GM12875 (cell line): Measurements from ENCODE around the gene PADI3.

Experiments used
- H3K4me3 ChIP-seq: one replicate; pipeline ENCODE4 v1.5.1; 2011; ENCODE audit warnings: low read depth, low read length, control low read depth
- TF ChIP-seq, protein P1 (sequence below): IDR thresholded peaks from 2 replicates; pipeline ENCODE4 v1.5.1; 2011; ENCODE audit warnings: low read depth, mild to moderate bottlenecking, control low read depth, inconsistent platforms, low read length, moderate library complexity, borderline replicate concordance; ENCODE audit not compliant: insufficient read depth

The PADI3 gene

DNA sequence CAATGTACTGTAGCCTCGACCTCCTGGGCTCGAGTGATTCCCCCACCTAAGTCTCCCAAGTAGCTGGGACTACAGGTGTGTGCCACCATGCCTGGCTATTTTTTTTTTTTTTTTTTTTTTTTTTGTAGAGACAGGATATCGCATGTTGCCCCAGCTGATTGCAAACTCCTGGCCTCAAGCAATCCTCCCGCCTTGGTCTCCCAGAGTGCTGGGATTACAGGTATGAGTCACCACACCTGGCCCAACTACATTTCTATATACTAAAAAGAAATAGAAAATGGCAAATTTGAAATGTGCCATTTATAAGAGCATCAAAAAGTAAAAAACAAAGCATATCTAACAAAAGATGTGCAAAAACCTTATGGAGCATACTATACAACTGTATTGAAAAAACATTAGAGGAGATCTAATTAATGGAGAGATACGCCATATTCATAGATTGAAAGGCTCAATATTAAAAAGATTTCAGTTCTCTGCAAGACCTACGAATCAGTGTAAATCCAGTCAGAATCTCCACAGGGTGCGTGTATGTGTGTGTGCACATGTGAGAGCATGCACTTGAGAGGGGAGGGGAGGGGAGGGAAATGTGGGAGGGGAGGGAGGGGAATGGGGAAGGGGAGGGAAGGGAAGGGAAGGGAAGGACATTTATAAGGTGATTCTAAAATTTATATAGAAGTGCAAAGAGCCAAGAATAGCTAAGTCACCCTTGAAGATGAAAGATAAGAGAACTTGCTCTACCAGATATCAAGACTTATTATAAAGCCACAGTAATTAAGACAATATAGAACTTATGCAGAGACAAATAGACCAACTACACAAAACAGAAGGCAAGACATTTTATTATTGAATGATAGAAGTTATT is 43.6 kb downstream of the PADI3 start:
- TF ChIP-seq, protein P1, sequence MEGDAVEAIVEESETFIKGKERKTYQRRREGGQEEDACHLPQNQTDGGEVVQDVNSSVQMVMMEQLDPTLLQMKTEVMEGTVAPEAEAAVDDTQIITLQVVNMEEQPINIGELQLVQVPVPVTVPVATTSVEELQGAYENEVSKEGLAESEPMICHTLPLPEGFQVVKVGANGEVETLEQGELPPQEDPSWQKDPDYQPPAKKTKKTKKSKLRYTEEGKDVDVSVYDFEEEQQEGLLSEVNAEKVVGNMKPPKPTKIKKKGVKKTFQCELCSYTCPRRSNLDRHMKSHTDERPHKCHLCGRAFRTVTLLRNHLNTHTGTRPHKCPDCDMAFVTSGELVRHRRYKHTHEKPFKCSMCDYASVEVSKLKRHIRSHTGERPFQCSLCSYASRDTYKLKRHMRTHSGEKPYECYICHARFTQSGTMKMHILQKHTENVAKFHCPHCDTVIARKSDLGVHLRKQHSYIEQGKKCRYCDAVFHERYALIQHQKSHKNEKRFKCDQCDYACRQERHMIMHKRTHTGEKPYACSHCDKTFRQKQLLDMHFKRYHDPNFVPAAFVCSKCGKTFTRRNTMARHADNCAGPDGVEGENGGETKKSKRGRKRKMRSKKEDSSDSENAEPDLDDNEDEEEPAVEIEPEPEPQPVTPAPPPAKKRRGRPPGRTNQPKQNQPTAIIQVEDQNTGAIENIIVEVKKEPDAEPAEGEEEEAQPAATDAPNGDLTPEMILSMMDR, result no peak
- H3K4me3 ChIP-seq, result no peak overlapping the region

DNA sequence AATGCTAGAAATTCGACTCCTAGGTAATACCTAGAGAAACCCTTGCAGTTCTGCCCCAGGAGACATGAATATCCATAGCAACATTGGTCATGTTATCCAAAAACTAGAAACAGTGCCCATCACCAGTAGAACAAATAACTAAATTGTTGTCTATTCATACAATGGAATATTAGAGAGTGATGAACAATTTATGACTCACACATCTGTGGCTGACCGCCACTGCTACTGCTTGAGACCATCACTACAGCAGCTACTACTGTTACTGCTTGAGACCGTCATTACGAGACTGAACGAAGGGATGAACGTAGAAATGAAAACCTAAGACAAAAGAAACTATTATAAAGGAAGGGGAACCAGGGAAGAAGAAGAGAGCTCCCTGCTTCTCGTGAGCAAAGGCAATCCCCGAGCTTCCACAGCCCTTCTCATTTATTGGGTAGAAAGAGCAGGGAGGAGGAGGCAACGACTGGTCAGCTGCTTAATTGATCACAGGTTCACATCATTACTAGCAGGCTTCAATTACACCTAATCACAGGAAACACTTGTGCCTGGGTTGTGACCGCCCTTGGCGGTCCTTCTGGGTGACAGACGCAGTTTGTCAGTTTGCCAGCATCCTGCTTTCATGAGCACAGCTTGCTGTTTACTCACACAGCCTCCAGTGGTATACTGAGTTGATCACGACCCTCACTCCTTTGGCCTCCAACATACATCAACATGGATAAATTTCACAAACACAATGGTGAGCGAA is 45.0 kb downstream of the PADI3 start:
- H3K4me3 ChIP-seq, result no peak overlapping the region
- TF ChIP-seq, protein P1, result no peak

DNA sequence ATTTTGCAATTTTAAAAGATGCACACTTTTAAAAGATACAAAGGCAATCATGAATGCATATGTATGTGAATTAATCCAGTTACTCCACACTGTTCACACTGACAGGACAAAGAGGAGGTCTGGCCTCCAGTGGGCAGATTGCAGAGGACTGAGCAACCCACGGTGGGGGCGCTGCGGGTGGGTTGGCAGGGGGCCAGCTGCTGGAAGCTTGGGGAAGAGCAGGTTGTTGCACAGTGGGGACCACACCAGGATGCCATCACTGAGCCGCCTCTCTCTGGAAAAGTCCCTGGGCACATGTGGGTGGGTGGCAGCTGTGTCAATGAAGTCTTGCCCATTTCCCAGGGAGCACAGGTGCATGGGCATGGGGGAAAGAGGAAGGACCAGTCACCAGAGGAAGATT is 46.4 kb downstream of the PADI3 start:
- TF ChIP-seq, protein P1, result no peak
- no peak overlapping the region for H3K4me3 ChIP-seq

DNA sequence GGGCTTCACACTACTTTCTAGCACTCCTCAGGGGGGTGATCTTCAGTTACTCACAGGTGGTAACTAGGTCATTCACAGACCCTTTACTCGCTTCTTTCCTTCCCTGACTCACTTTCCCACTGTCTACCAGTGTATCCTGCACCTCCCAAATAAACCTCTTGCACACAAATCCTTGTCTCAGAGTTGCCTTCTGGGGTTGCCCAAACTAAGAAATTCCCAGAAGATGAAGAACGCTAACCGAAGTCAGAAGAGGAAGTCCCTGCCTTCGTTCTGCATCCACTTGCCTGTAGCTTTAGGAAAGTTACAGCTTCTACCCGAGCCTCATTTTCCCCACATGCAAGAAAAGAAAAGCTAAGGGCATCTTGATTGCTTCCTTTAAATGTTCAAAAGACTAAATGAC is 47.2 kb downstream of the PADI3 start:
- no peak overlapping the region for H3K4me3 ChIP-seq
- TF ChIP-seq, protein P1, result no peak

DNA sequence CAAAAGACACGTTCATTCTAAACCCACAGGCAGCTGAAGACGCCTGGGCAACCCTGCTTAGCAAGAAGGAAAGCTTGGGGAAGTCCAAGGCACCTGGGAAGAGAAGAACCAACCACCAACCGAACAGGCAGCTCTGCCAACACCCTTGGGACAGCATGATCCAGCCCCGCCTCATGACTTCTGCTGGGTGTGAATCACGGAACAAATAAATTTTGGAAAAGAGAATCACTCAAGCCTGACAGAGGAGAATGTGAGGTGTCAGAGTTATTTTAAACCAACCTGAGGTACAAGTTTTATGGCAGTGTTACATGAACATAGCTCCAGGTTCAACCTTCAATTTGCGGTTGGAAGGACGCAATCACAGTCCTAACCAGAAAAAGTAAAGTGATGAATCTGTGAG is 49.1 kb downstream of the PADI3 start:
- TF ChIP-seq, protein P1, result no peak
- H3K4me3 ChIP-seq, result no peak overlapping the region

DNA sequence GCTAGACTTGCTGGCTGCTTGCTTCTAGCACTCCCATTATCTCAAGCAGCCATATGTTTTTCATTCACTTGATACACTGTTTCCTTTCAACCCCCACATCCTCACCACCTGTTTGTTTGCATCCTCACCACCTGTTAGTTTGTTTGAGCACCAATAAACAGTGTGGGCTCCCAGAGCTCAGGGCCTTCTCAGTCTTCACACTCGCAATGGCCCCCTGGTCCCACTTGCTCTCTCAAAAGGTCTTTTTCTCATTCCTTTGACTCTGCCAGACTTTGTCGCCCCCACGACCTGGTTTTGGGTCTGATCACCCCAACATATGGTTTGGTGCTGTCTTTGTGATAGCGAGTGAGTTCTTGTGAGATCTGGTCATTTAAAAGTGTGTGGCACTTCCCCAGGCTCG is 52.9 kb downstream of the PADI3 start:
- TF ChIP-seq, protein P1, result no peak
- H3K4me3 ChIP-seq, result no peak overlapping the region
